ENCODE results near the gene DNAJB13. TPM values are rescaled to one million over a fixed set of nuclear protein-coding genes. Genes with fewer than 3 reads are reported as not detected.
"Not testable (repeated sequence)": the region's sequence is repeated elsewhere in the genome, so short reads cannot be mapped to it uniquely, and the experiment has no call there.

The DNAJB13 gene
- polyA plus RNA-seq, 1 of the 3 experiments (the other 2 are of a cell fraction) = 0.51 TPM

DNA sequence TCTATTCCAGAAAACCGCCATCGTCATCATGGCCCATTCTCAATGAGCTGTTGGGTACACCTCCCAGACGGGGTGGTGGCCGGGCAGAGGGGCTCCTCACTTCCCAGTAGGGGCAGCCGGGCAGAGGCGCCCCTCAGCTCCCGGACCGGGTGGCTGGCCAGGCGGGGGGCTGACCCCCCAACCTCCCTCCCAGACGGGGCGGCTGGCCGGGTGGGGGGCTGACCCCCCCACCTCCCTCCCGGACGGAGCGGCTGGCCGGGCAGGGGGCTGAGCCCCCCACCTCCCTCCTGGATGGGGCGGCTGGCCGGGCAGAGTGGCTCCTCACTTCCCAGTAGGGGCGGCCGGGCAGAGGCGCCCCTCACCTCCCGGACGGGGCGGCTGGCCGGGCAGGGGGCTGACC is 14.8 kb upstream of the DNAJB13 start:
- H3K4me2 ChIP-seq; H3K27ac ChIP-seq (ENCODE audit: low read depth in 2 of 2, low read length in 1 of 2); H3K9me2 ChIP-seq; H2AFZ ChIP-seq (ENCODE audit: low read depth); H3K4me1 ChIP-seq (ENCODE audit: control insufficient read depth in 1 of 2, insufficient read depth in 2 of 2, low read depth in 1 of 2, low read length in 1 of 2); H3K4me3 ChIP-seq (ENCODE audit: low read depth in 2 of 2, low read length in 1 of 2); H3K27me3 ChIP-seq (ENCODE audit: insufficient read depth); H4K20me1 ChIP-seq (ENCODE audit: insufficient read depth); CTCF ChIA-PET; H3K9ac ChIP-seq; POLR2A ChIA-PET; DNase-seq; H3F3A ChIP-seq (replicated peaks; ENCODE audit: insufficient read depth); H3K79me2 ChIP-seq (ENCODE audit: insufficient read depth); H3K9me3 ChIP-seq: not testable (repeated sequence)
- WGBS (ENCODE audit: low lambda C conversion rate) = 100% methylated on average over 1 of the region's 25 CpGs
- H3K36me3 ChIP-seq (replicated peaks in 1 of 2; ENCODE audit: control insufficient read depth in 1 of 2, insufficient read depth in 2 of 2, low read length in 1 of 2) = peaks cover 15 to 23% of the 10 kb centered on the region in 2 experiments

- WGBS (ENCODE audit: low lambda C conversion rate) = 66% methylated on average over 3 of the region's 4 CpGs
- POLR2A ChIA-PET = no interaction called here
- no peaks in the 10 kb centered on the region; the same call in 1 of the 2 replicates for H3K9me3 ChIP-seq
These were observed 11.7 kb upstream of the DNAJB13 start for GRCh38 chr11:73939096-73939495.

GRCh38 chr11:73940801-73941570 is 9.8 kb upstream of the DNAJB13 start:
- Histone ChIP-seq H3F3A (replicated peaks; ENCODE audit: insufficient read depth) (no peaks in the 10 kb centered on the region), H3K27me3 (ENCODE audit: insufficient read depth) (no peaks in the 10 kb centered on the region), H3K9me3 (no peaks in the 10 kb centered on the region; the same call in 1 of the 2 replicates), H2AFZ (ENCODE audit: low read depth) (no peak overlapping the region), H3K79me2 (ENCODE audit: insufficient read depth) (no peaks in the 10 kb centered on the region), H4K20me1 (ENCODE audit: insufficient read depth) (no peaks in the 10 kb centered on the region), H3K4me3 (ENCODE audit: low read depth in 2 of 2, low read length in 1 of 2) (no peak overlapping the region; a peak in 1 of 4 replicates), H3K9ac (no peak overlapping the region), H3K4me1 (ENCODE audit: control insufficient read depth in 1 of 2, insufficient read depth in 2 of 2, low read depth in 1 of 2, low read length in 1 of 2) (no peaks in the 10 kb centered on the region), H3K27ac (ENCODE audit: low read depth in 2 of 2, low read length in 1 of 2) (no peak overlapping the region), H3K4me2 (no peak overlapping the region), H3K36me3 (replicated peaks in 1 of 2; ENCODE audit: control insufficient read depth in 1 of 2, insufficient read depth in 2 of 2, low read length in 1 of 2) (no peaks in the 10 kb centered on the region), H3K9me2 (no peaks in the 10 kb centered on the region)
- 96% methylated on average over 9 of the region's 9 CpGs for WGBS (ENCODE audit: low lambda C conversion rate)
- DNase-seq = no peak
- POLR2A ChIA-PET = no interaction called here
- CTCF ChIA-PET = interaction anchor here (1.6 to 2.5 kb wide), 3 partner anchors 9 to 23 kb away, joined by 5 to 8 read pairs (median 8); partner anchors contain the start of gene DNAJB13
- TF ChIP-seq, protein P1, sequence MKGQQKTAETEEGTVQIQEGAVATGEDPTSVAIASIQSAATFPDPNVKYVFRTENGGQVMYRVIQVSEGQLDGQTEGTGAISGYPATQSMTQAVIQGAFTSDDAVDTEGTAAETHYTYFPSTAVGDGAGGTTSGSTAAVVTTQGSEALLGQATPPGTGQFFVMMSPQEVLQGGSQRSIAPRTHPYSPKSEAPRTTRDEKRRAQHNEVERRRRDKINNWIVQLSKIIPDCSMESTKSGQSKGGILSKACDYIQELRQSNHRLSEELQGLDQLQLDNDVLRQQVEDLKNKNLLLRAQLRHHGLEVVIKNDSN (IDR thresholded peaks at IDR 0.05; ENCODE audit: borderline replicate concordance, low read depth) = no peak
- TF ChIP-seq TEAD4 (IDR thresholded peaks at IDR 0.05; ENCODE audit: borderline replicate concordance, insufficient read depth) (no peak), POLR2AphosphoS5 (IDR thresholded peaks at IDR 0.05; ENCODE audit: low read depth, low read length) (no peak), TAF1 (IDR thresholded peaks at IDR 0.05; ENCODE audit: borderline replicate concordance, low read depth, low read length) (no peak), NRF1 (IDR thresholded peaks at IDR 0.05; ENCODE audit: low read depth, low read length) (no peak), JUND (IDR thresholded peaks at IDR 0.05) (no peak), IRF3 (IDR thresholded peaks at IDR 0.05; ENCODE audit: low read depth, low read length) (no peak), ELF1 (IDR thresholded peaks at IDR 0.05) (no peak), SIN3A (IDR thresholded peaks at IDR 0.05; ENCODE audit: borderline replicate concordance, low read depth, low read length) (no peak), RCOR1 (IDR thresholded peaks at IDR 0.05; ENCODE audit: low read length) (no peak), MXI1 (IDR thresholded peaks at IDR 0.05; ENCODE audit: low read depth, low read length) (no peak)
- TF ChIP-seq, protein P2, sequence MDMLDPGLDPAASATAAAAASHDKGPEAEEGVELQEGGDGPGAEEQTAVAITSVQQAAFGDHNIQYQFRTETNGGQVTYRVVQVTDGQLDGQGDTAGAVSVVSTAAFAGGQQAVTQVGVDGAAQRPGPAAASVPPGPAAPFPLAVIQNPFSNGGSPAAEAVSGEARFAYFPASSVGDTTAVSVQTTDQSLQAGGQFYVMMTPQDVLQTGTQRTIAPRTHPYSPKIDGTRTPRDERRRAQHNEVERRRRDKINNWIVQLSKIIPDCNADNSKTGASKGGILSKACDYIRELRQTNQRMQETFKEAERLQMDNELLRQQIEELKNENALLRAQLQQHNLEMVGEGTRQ (IDR thresholded peaks at IDR 0.05; ENCODE audit: borderline replicate concordance, low read depth, low read length) = no peak

More at GRCh38 chr11:73939096-73939495, 11.7 kb upstream of the DNAJB13 start:
- Histone ChIP-seq H3K27me3 (ENCODE audit: insufficient read depth) (no peaks in the 10 kb centered on the region), H4K20me1 (ENCODE audit: insufficient read depth) (no peaks in the 10 kb centered on the region), H3K4me2 (no peak overlapping the region), H3K79me2 (ENCODE audit: insufficient read depth) (no peaks in the 10 kb centered on the region), H2AFZ (ENCODE audit: low read depth) (no peak overlapping the region), H3F3A (replicated peaks; ENCODE audit: insufficient read depth) (no peaks in the 10 kb centered on the region), H3K9me2 (no peaks in the 10 kb centered on the region), H3K27ac (ENCODE audit: low read depth in 2 of 2, low read length in 1 of 2) (no peak overlapping the region), H3K9ac (no peak overlapping the region), H3K36me3 (replicated peaks in 1 of 2; ENCODE audit: control insufficient read depth in 1 of 2, insufficient read depth in 2 of 2, low read length in 1 of 2) (peaks cover 8 to 10% of the 10 kb centered on the region in 2 experiments), H3K4me3 (ENCODE audit: low read depth in 2 of 2, low read length in 1 of 2) (no peak overlapping the region), H3K4me1 (ENCODE audit: control insufficient read depth in 1 of 2, insufficient read depth in 2 of 2, low read depth in 1 of 2, low read length in 1 of 2) (no peaks in the 10 kb centered on the region)
- CTCF ChIA-PET = interaction anchor here (0.6 to 2.5 kb wide), 2 partner anchors 11 to 40 kb away, joined by 3 to 8 read pairs; partner anchors contain the start of gene DNAJB13
- no peak for DNase-seq
- TF ChIP-seq EZH2phosphoT487 (IDR thresholded peaks at IDR 0.05; ENCODE audit: borderline replicate concordance, low read depth) = no peak
- no peak for TF ChIP-seq MEF2A (IDR thresholded peaks at IDR 0.05; ENCODE audit: borderline replicate concordance, low read depth)
- TF ChIP-seq NRF1 (IDR thresholded peaks at IDR 0.05; ENCODE audit: low read depth, low read length) = no peak
- TF ChIP-seq, protein P3, sequence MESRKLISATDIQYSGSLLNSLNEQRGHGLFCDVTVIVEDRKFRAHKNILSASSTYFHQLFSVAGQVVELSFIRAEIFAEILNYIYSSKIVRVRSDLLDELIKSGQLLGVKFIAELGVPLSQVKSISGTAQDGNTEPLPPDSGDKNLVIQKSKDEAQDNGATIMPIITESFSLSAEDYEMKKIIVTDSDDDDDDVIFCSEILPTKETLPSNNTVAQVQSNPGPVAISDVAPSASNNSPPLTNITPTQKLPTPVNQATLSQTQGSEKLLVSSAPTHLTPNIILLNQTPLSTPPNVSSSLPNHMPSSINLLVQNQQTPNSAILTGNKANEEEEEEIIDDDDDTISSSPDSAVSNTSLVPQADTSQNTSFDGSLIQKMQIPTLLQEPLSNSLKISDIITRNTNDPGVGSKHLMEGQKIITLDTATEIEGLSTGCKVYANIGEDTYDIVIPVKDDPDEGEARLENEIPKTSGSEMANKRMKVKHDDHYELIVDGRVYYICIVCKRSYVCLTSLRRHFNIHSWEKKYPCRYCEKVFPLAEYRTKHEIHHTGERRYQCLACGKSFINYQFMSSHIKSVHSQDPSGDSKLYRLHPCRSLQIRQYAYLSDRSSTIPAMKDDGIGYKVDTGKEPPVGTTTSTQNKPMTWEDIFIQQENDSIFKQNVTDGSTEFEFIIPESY (IDR thresholded peaks at IDR 0.05; ENCODE audit: borderline replicate concordance, low read depth) = no peak
